Measurements from ENCODE around the gene LYSMD1.
"Not testable (repeated sequence)": the region's sequence is repeated elsewhere in the genome, so short reads cannot be mapped to it uniquely, and the experiment has no call there.

LYSMD1 gene

GRCh38 chr1:151165738-151166504 lies at the start of gene LYSMD1, which contains the start of gene SCNM1:
Gene LYSMD1 (minus strand): TSS chr1:151165902. CDS start chr1:151165258, 644 bp downstream.
Gene SCNM1 (plus strand): TSS chr1:151166144. CDS start chr1:151166153, 9 bp downstream.
- peak; percentile 97 for DNase-seq

- no peak for DNase-seq
Measured at GRCh38 chr1:151213560-151213959, 47.9 kb upstream of the LYSMD1 start.

- DNase-seq, result no peak
Measured at GRCh38 chr1:151211972-151212705, 46.4 kb upstream of the LYSMD1 start.

- peak; percentile 26 for DNase-seq
Measured at GRCh38 chr1:151210830-151211229, 45.1 kb upstream of the LYSMD1 start.

- not testable (repeated sequence) for DNase-seq
Measured at GRCh38 chr1:151205381-151205965, 39.8 kb upstream of the LYSMD1 start.

- DNase-seq, result no peak
Measured at GRCh38 chr1:151199873-151200581, 34.3 kb upstream of the LYSMD1 start.

- peak; percentile 98 for DNase-seq
Measured at GRCh38 chr1:151198254-151199127, 32.8 kb upstream of the LYSMD1 start, which contains the start of gene PIP5K1A. Gene PIP5K1A (plus strand): TSS chr1:151198552. CDS start chr1:151198997, 445 bp downstream.

GRCh38 chr1:151197863-151198253 lies 32.2 kb upstream of the LYSMD1 start:
- no peak for DNase-seq

- peak; percentile 70 for DNase-seq
Measured at GRCh38 chr1:151196292-151196800, 30.6 kb upstream of the LYSMD1 start.

- not testable (repeated sequence) for DNase-seq
Measured at GRCh38 chr1:151194894-151195594, 29.3 kb upstream of the LYSMD1 start.

- no peak for DNase-seq
Measured at GRCh38 chr1:151193856-151194255, 28.2 kb upstream of the LYSMD1 start.

GRCh38 chr1:151193304-151193703 lies 27.6 kb upstream of the LYSMD1 start:
- no peak for DNase-seq

GRCh38 chr1:151192047-151192446 lies 26.3 kb upstream of the LYSMD1 start:
- no peak for DNase-seq

GRCh38 chr1:151189637-151190445 lies 24.1 kb upstream of the LYSMD1 start, which contains the start of gene VPS72:
Gene VPS72 (minus strand): TSS chr1:151190197. CDS start chr1:151190121, 76 bp downstream.
- DNase-seq, result peak; percentile 88

GRCh38 chr1:151188667-151189066 lies 23.0 kb upstream of the LYSMD1 start:
- not testable (repeated sequence) for DNase-seq

GRCh38 chr1:151187205-151187604 lies 21.5 kb upstream of the LYSMD1 start:
- DNase-seq, result no peak

- DNase-seq, result no peak
Measured at GRCh38 chr1:151184211-151184610, 18.5 kb upstream of the LYSMD1 start.

GRCh38 chr1:151176514-151177045 lies 10.9 kb upstream of the LYSMD1 start:
- DNase-seq, result no peak

GRCh38 chr1:151175863-151176262 lies 10.2 kb upstream of the LYSMD1 start, which contains the start of gene TMOD4:
Gene TMOD4 (minus strand): TSS chr1:151175981. CDS start chr1:151174875, 1,106 bp downstream.
- peak; percentile 2 for DNase-seq
